T-helper 1 cell treated with Interleukin-12 subunit alpha and Interleukin-12 subunit beta and Interleukin-4 antibody, amounts not matched to agents 30 μg/mL and 1 μg/mL, for 36 hours (primary cell): ENCODE measurements around the gene JAKMIP1.
A peak's percentile ranks its signal among the peaks of the same experiment; 100 is the strongest.

Experiments
- H3K27ac Mint-ChIP-seq: one replicate; pipeline ENCODE4 v1.8.0; 2021; ENCODE audit warnings: mild to moderate bottlenecking, mixed read lengths
- H3K27me3 Mint-ChIP-seq: one replicate; pipeline ENCODE4 v1.8.0; 2021; ENCODE audit warnings: low read depth, mixed read lengths
- H3K36me3 Mint-ChIP-seq: one replicate; pipeline ENCODE4 v1.8.0; 2021; ENCODE audit warnings: low read depth, mixed read lengths
- H3K4me1 Mint-ChIP-seq: one replicate; pipeline ENCODE4 v1.8.0; 2021; ENCODE audit warnings: low read depth, mixed read lengths
- H3K4me3 Mint-ChIP-seq: one replicate; pipeline ENCODE4 v1.8.0; 2021; ENCODE audit warnings: mild to moderate bottlenecking, moderate library complexity, mixed read lengths
- H3K9me3 Mint-ChIP-seq: one replicate; pipeline ENCODE4 v1.8.0; 2021; ENCODE audit warnings: mixed read lengths

The JAKMIP1 gene

GRCh38 chr4:6049278-6049677 lies 151.1 kb downstream of the JAKMIP1 start:
- Mint-ChIP-seq H3K36me3 (peaks cover 27% of the 10 kb centered on the region), H3K4me3 (no peak overlapping the region), H3K9me3 (no peaks in the 10 kb centered on the region), H3K27ac (no peak overlapping the region), H3K27me3 (no peaks in the 10 kb centered on the region), H3K4me1 (peaks cover 3% of the 10 kb centered on the region)

GRCh38 chr4:6048537-6048936 lies 151.8 kb downstream of the JAKMIP1 start:
- Mint-ChIP-seq H3K36me3 (peaks cover 19% of the 10 kb centered on the region), H3K9me3 (no peaks in the 10 kb centered on the region), H3K27ac (no peak overlapping the region), H3K4me1 (peaks cover 3% of the 10 kb centered on the region), H3K4me3 (no peak overlapping the region), H3K27me3 (no peaks in the 10 kb centered on the region)

GRCh38 chr4:6047130-6047673 lies 153.1 kb downstream of the JAKMIP1 start:
- H3K36me3 Mint-ChIP-seq, result peaks cover 11% of the 10 kb centered on the region
- H3K4me3 Mint-ChIP-seq, result no peak overlapping the region
- no peaks in the 10 kb centered on the region for H3K27me3 Mint-ChIP-seq
- H3K9me3 Mint-ChIP-seq, result no peaks in the 10 kb centered on the region
- H3K4me1 Mint-ChIP-seq, result peaks cover 10% of the 10 kb centered on the region
- no peak overlapping the region for H3K27ac Mint-ChIP-seq

- no peaks in the 10 kb centered on the region for H3K9me3 Mint-ChIP-seq
Measured at GRCh38 chr4:6046526-6047129, 153.7 kb downstream of the JAKMIP1 start.

GRCh38 chr4:6044805-6045204 lies 155.5 kb downstream of the JAKMIP1 start:
- Mint-ChIP-seq H3K9me3 (no peaks in the 10 kb centered on the region), H3K4me1 (peaks cover 22% of the 10 kb centered on the region), H3K27ac (no peak overlapping the region), H3K4me3 (no peak overlapping the region), H3K36me3 (peaks cover 6% of the 10 kb centered on the region), H3K27me3 (no peaks in the 10 kb centered on the region)

More at GRCh38 chr4:6046526-6047129, 153.7 kb downstream of the JAKMIP1 start:
- no peaks in the 10 kb centered on the region for H3K27me3 Mint-ChIP-seq
- no peak overlapping the region for H3K4me3 Mint-ChIP-seq
- no peak overlapping the region for H3K27ac Mint-ChIP-seq
- peaks cover 16% of the 10 kb centered on the region for H3K4me1 Mint-ChIP-seq
- peaks cover 10% of the 10 kb centered on the region for H3K36me3 Mint-ChIP-seq

- Mint-ChIP-seq H3K9me3 (no peaks in the 10 kb centered on the region), H3K4me1 (peaks cover 22% of the 10 kb centered on the region), H3K27me3 (no peaks in the 10 kb centered on the region), H3K36me3 (peaks cover 2% of the 10 kb centered on the region), H3K4me3 (no peak overlapping the region), H3K27ac (no peak overlapping the region)
Measured at GRCh38 chr4:6044276-6044675, 156.1 kb downstream of the JAKMIP1 start.

- no peaks in the 10 kb centered on the region for H3K27me3 Mint-ChIP-seq
- no peak overlapping the region for H3K27ac Mint-ChIP-seq
- peaks cover 2% of the 10 kb centered on the region for H3K36me3 Mint-ChIP-seq
- H3K9me3 Mint-ChIP-seq, result no peaks in the 10 kb centered on the region
- no peak overlapping the region for H3K4me3 Mint-ChIP-seq
- peaks cover 22% of the 10 kb centered on the region for H3K4me1 Mint-ChIP-seq
Measured at GRCh38 chr4:6043843-6044242, 156.5 kb downstream of the JAKMIP1 start.

- no peaks in the 10 kb centered on the region for H3K27me3 Mint-ChIP-seq
- no peak overlapping the region for H3K27ac Mint-ChIP-seq
- H3K4me1 Mint-ChIP-seq, result peaks cover 22% of the 10 kb centered on the region
- no peak overlapping the region for H3K4me3 Mint-ChIP-seq
- peaks cover 2% of the 10 kb centered on the region for H3K36me3 Mint-ChIP-seq
- H3K9me3 Mint-ChIP-seq, result no peaks in the 10 kb centered on the region
Measured at GRCh38 chr4:6043188-6043587, 157.2 kb downstream of the JAKMIP1 start.

GRCh38 chr4:6042293-6043063 lies 157.9 kb downstream of the JAKMIP1 start:
- H3K27ac Mint-ChIP-seq, result no peak overlapping the region

GRCh38 chr4:6041800-6042199 lies 158.5 kb downstream of the JAKMIP1 start:
- Mint-ChIP-seq H3K9me3 (no peaks in the 10 kb centered on the region), H3K4me1 (peaks cover 22% of the 10 kb centered on the region), H3K27ac (no peak overlapping the region), H3K4me3 (peak overlapping the region; percentile 16), H3K36me3 (peaks cover 2% of the 10 kb centered on the region), H3K27me3 (no peaks in the 10 kb centered on the region)

More at GRCh38 chr4:6042293-6043063, 157.9 kb downstream of the JAKMIP1 start:
- no peaks in the 10 kb centered on the region for H3K9me3 Mint-ChIP-seq
- H3K4me3 Mint-ChIP-seq, result no peak overlapping the region
- peaks cover 2% of the 10 kb centered on the region for H3K36me3 Mint-ChIP-seq
- no peaks in the 10 kb centered on the region for H3K27me3 Mint-ChIP-seq
- peaks cover 22% of the 10 kb centered on the region for H3K4me1 Mint-ChIP-seq

GRCh38 chr4:6038711-6039110 lies 161.6 kb downstream of the JAKMIP1 start:
- H3K4me1 Mint-ChIP-seq, result peaks cover 19% of the 10 kb centered on the region
- peaks cover 2% of the 10 kb centered on the region for H3K36me3 Mint-ChIP-seq
- no peak overlapping the region for H3K4me3 Mint-ChIP-seq
- no peaks in the 10 kb centered on the region for H3K27me3 Mint-ChIP-seq
- H3K27ac Mint-ChIP-seq, result no peak overlapping the region
- H3K9me3 Mint-ChIP-seq, result no peaks in the 10 kb centered on the region

- Mint-ChIP-seq H3K4me1 (no peaks in the 10 kb centered on the region), H3K36me3 (peaks cover 2% of the 10 kb centered on the region), H3K4me3 (no peak overlapping the region), H3K9me3 (no peaks in the 10 kb centered on the region), H3K27ac (no peak overlapping the region), H3K27me3 (no peaks in the 10 kb centered on the region)
Measured at GRCh38 chr4:6035786-6036185, 164.6 kb downstream of the JAKMIP1 start.

- Mint-ChIP-seq H3K4me3 (no peak overlapping the region), H3K27ac (no peak overlapping the region), H3K9me3 (no peaks in the 10 kb centered on the region), H3K4me1 (no peaks in the 10 kb centered on the region), H3K27me3 (no peaks in the 10 kb centered on the region), H3K36me3 (peaks cover 2% of the 10 kb centered on the region)
Measured at GRCh38 chr4:6033381-6033780, 167.0 kb downstream of the JAKMIP1 start.

GRCh38 chr4:6032249-6033244 lies 167.8 kb downstream of the JAKMIP1 start:
- H3K27me3 Mint-ChIP-seq, result no peaks in the 10 kb centered on the region
- H3K27ac Mint-ChIP-seq, result no peak overlapping the region
- no peaks in the 10 kb centered on the region for H3K9me3 Mint-ChIP-seq
- no peaks in the 10 kb centered on the region for H3K4me1 Mint-ChIP-seq
- no peak overlapping the region for H3K4me3 Mint-ChIP-seq
- H3K36me3 Mint-ChIP-seq, result peaks cover 2% of the 10 kb centered on the region
